DOHH2 (cell line): Measurements from ENCODE around the gene IGSF9B.

Source experiments
- H3F3A ChIP-seq: fragments of 200-600 bp; sonication (generic), shearing (Covaris generic); 2 replicates; pipeline ENCODE4 v1.6.0; 2016; ENCODE audit warnings: antibody characterized with exemption, mild to moderate bottlenecking; ENCODE audit not compliant: control insufficient read depth, insufficient read depth
- H3K27ac ChIP-seq: fragments of 200-600 bp; sonication (generic); 2 replicates; pipeline ENCODE4 v1.5.1; 2014; ENCODE audit warnings: low read depth, mild to moderate bottlenecking, low read length, moderate library complexity
- H3K27me3 ChIP-seq: fragments of 200-600 bp; sonication (generic); 2 replicates; pipeline ENCODE4 v1.6.1; 2014; ENCODE audit warnings: mild to moderate bottlenecking, low read length, mixed read lengths; ENCODE audit not compliant: control insufficient read depth
- H3K36me3 ChIP-seq: fragments of 200-600 bp; sonication (generic); 2 replicates; pipeline ENCODE4 v1.6.1; 2014; ENCODE audit warnings: mild to moderate bottlenecking, low read length, moderate library complexity, mixed read lengths; ENCODE audit not compliant: control insufficient read depth
- H3K4me1 ChIP-seq: fragments of 200-600 bp; sonication (generic); 2 replicates; pipeline ENCODE4 v1.6.1; 2014; ENCODE audit warnings: mild to moderate bottlenecking, low read length, mixed read lengths; ENCODE audit not compliant: control insufficient read depth
- H3K4me2 ChIP-seq: fragments of 200-600 bp; sonication (generic); 2 replicates; pipeline ENCODE4 v1.6.0; 2014; ENCODE audit warnings: mild to moderate bottlenecking, low read length, moderate library complexity
- H3K4me3 ChIP-seq: fragments of 200-600 bp; sonication (generic); 2 replicates; pipeline ENCODE4 v1.5.1; 2014; ENCODE audit warnings: mild to moderate bottlenecking, low read length, mixed read lengths
- H3K79me2 ChIP-seq: fragments of 200-600 bp; sonication (generic); 2 replicates; pipeline ENCODE4 v1.6.1; 2014; ENCODE audit warnings: mild to moderate bottlenecking, low read length, mixed read lengths; ENCODE audit not compliant: control insufficient read depth
- H3K9me2 ChIP-seq: fragments of 200-600 bp; sonication (generic); replicated peaks from 2 replicates; pipeline ENCODE4 v1.6.1; 2014; ENCODE audit warnings: mild to moderate bottlenecking, low read length, mixed read lengths; ENCODE audit not compliant: control insufficient read depth
- H3K9me3 ChIP-seq: fragments of 200-600 bp; sonication (generic); 2 replicates; pipeline ENCODE4 v1.6.1; 2014; ENCODE audit warnings: antibody characterized with exemption, low read length, mixed read lengths; ENCODE audit not compliant: control insufficient read depth, insufficient read depth
- H4K20me1 ChIP-seq: fragments of 200-600 bp; sonication (generic); 2 replicates; pipeline ENCODE4 v1.6.0; 2014; ENCODE audit warnings: low read depth, mild to moderate bottlenecking, antibody characterized with exemption, low read length, moderate library complexity; ENCODE audit not compliant: control insufficient read depth, insufficient read depth
- EZH2phosphoT487 ChIP-seq: fragments of 200-600 bp; sonication (generic); IDR thresholded peaks from 2 replicates; pipeline ENCODE4 v1.6.1; 2017; ENCODE audit warnings: borderline replicate concordance, mild to moderate bottlenecking, antibody characterized with exemption, low read length, moderate library complexity, mixed read lengths
- TF ChIP-seq, protein P1 (sequence below): fragments of 200-600 bp; sonication (generic); IDR thresholded peaks from one replicate; pipeline ENCODE4 v1.5.1; 2014; ENCODE audit warnings: antibody characterized with exemption, mild to moderate bottlenecking, low read depth, low read length; ENCODE audit not compliant: poor library complexity, severe bottlenecking

IGSF9B gene

DNA sequence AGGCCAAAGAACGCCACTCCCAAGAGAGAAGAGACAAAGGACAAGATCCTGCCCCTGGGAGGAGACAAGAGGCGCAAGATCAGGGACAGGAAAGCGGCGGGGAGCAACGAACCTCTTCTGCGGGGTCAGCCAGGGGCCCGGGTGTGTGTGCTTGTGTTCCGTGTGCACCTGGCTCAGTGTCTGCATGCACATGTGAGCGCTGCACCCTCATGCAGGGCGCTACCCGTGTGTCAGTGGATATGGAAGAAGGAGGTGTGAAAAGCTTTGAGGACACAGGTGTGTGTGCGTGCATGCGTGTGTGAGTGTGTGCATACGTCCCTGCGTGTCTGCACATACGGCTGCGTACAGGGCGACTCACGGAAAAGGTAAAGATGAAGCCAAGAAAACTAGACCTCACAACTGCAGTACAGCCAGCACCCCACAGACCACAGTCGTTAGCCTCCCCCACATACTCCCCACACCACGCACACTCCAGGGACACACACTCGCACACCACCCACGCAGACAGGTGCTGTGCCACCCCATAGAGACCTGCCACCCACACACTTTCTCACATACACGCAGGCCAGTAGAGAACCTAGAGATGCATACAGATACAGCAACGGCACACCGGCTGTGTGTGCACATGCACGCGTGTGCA is 11.0 kb upstream of the IGSF9B start:
- H3K4me2 ChIP-seq: no peak overlapping the region
- H3K4me3 ChIP-seq: no peak overlapping the region
- H3F3A ChIP-seq: no peaks in the 10 kb centered on the region
- no peaks in the 10 kb centered on the region for H3K36me3 ChIP-seq
- TF ChIP-seq, protein P1, sequence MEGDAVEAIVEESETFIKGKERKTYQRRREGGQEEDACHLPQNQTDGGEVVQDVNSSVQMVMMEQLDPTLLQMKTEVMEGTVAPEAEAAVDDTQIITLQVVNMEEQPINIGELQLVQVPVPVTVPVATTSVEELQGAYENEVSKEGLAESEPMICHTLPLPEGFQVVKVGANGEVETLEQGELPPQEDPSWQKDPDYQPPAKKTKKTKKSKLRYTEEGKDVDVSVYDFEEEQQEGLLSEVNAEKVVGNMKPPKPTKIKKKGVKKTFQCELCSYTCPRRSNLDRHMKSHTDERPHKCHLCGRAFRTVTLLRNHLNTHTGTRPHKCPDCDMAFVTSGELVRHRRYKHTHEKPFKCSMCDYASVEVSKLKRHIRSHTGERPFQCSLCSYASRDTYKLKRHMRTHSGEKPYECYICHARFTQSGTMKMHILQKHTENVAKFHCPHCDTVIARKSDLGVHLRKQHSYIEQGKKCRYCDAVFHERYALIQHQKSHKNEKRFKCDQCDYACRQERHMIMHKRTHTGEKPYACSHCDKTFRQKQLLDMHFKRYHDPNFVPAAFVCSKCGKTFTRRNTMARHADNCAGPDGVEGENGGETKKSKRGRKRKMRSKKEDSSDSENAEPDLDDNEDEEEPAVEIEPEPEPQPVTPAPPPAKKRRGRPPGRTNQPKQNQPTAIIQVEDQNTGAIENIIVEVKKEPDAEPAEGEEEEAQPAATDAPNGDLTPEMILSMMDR: peak; percentile 4
- no peak for TF ChIP-seq EZH2phosphoT487
- H3K9me3 ChIP-seq: no peaks in the 10 kb centered on the region
- no peaks in the 10 kb centered on the region for H4K20me1 ChIP-seq
- H3K27ac ChIP-seq: no peak overlapping the region
- H3K4me1 ChIP-seq: no peaks in the 10 kb centered on the region
- no peaks in the 10 kb centered on the region for H3K9me2 ChIP-seq
- no peaks in the 10 kb centered on the region for H3K27me3 ChIP-seq
- no peaks in the 10 kb centered on the region for H3K79me2 ChIP-seq

DNA sequence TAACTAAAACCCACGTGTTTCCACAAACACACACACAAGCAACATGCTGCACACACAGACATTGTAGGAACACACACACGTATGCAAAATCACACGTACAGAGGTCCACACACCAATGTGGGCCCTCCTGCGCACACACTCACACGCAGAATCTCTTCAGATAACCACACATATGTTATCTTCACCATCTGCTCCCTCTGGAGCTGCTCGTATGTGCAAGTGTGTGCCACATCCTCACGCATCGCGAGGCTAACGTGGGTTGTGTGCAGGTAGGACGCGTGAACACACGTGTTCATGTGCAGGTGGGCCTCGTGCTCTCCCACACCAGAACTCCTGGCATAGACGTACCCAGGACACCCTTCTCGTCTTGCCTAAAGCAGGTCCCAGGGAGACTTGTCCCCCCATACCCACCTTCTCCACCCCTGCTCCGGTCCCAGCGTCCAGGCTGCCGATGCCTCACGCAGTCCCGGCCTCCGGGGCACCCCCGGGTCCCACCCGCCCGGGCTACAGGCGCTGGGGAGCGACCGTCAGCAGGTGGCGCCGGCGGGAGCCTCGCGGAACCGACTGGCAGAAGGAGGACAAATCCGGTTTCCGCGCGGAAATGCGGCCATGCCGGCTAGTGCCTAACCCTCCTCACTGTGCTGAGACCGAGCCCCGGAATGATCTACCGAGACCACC is 10.3 kb upstream of the IGSF9B start:
- H3F3A ChIP-seq: no peaks in the 10 kb centered on the region
- no peaks in the 10 kb centered on the region for H3K36me3 ChIP-seq
- H3K4me2 ChIP-seq: no peak overlapping the region
- H3K4me3 ChIP-seq: no peak overlapping the region
- H3K4me1 ChIP-seq: no peaks in the 10 kb centered on the region
- H3K9me2 ChIP-seq: no peaks in the 10 kb centered on the region
- no peak for TF ChIP-seq EZH2phosphoT487
- TF ChIP-seq, protein P1: peak; percentile 36
- no peak overlapping the region for H3K27ac ChIP-seq
- no peaks in the 10 kb centered on the region for H3K79me2 ChIP-seq
- no peaks in the 10 kb centered on the region for H3K27me3 ChIP-seq
- no peaks in the 10 kb centered on the region for H4K20me1 ChIP-seq
- H3K9me3 ChIP-seq: no peaks in the 10 kb centered on the region

DNA sequence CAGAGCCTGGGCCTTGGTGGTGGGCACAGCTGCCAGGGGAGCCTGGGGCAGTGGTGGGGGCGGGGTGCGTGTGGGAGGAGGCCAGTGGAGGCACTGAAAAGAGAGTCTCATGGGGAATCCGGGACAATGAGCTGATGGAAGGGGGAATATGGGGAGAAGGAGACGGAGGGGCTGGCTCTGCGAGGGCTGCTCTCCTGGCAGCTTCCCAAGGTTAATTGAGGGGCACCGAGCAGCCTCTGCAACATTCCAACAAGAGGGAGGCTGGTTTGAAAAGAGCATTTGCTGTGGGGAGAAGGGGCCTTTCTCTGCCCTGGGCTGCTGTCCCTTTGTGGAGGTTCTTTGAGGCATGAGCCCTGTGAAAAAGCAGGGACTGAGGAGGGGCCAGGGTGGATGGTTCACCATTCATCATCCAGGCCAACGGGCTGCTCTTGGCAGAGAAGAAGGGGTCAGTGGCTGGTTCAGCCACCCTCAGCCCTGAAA is 9.4 kb upstream of the IGSF9B start:
- Histone ChIP-seq H3K79me2 (no peaks in the 10 kb centered on the region), H3K27me3 (no peaks in the 10 kb centered on the region)
- no peak for TF ChIP-seq EZH2phosphoT487
- TF ChIP-seq, protein P1: no peak

More for the DNA sequence above, 9.4 kb upstream of the IGSF9B start:
- H3K27ac ChIP-seq: no peak overlapping the region
- H3K4me3 ChIP-seq: no peak overlapping the region
- H3K9me2 ChIP-seq: no peaks in the 10 kb centered on the region
- H3K9me3 ChIP-seq: no peaks in the 10 kb centered on the region
- no peaks in the 10 kb centered on the region for H4K20me1 ChIP-seq
- H3F3A ChIP-seq: no peaks in the 10 kb centered on the region
- no peaks in the 10 kb centered on the region for H3K36me3 ChIP-seq
- H3K4me2 ChIP-seq: no peak overlapping the region
- H3K4me1 ChIP-seq: no peaks in the 10 kb centered on the region
